ENCODE results near the gene TIMM29. TPM values are rescaled to one million over a fixed set of nuclear protein-coding genes. Genes with fewer than 3 reads are reported as not detected.

The TIMM29 gene
- polyA plus RNA-seq, 1 experiment, result 9.1 TPM

- CTCF ChIA-PET, result interaction anchor here (1.2 to 2.2 kb wide), 4 partner anchors 10 to 40 kb away, joined by 3 to 8 read pairs (median 5); partner anchors contain the start of gene SMARCA4
- TF ChIP-seq CTCF (IDR thresholded peaks at IDR 0.05; ENCODE audit: insufficient read depth, low read depth, low read length), result no peak
- Histone ChIP-seq H3K36me3 (ENCODE audit: control insufficient read depth, insufficient read depth, low read length) (no peaks in the 10 kb centered on the region), H3K4me3 (ENCODE audit: low read depth, low read length) (no peak overlapping the region), H3K27me3 (ENCODE audit: control insufficient read depth, insufficient read depth, low read length) (no peaks in the 10 kb centered on the region)
- no peak for DNase-seq (ENCODE audit: low read depth)
- POLR2A ChIA-PET, result interaction anchor here (0.5 to 1.1 kb wide), 3 partner anchors 10 to 115 kb away, joined by 4 to 10 read pairs (median 6); no protein-coding TSS in a partner anchor
These were observed 47.7 kb downstream of the TIMM29 start for GRCh38 chr19:10976131-10976892.

GRCh38 chr19:10977742-10978092, 49.1 kb downstream of the TIMM29 start:
- no peaks in the 10 kb centered on the region for H3K27me3 ChIP-seq (ENCODE audit: control insufficient read depth, insufficient read depth, low read length)
- no peak for TF ChIP-seq CTCF (IDR thresholded peaks at IDR 0.05; ENCODE audit: insufficient read depth, low read depth, low read length)
- H3K36me3 ChIP-seq (ENCODE audit: control insufficient read depth, insufficient read depth, low read length), result no peaks in the 10 kb centered on the region
- H3K4me3 ChIP-seq (ENCODE audit: low read depth, low read length), result no peak overlapping the region
- POLR2A ChIA-PET, result no interaction called here
- CTCF ChIA-PET, result no interaction called here
- no peak for DNase-seq (ENCODE audit: low read depth)

Other genes starting within 250 kb of the TIMM29 start
- gene QTRT1, start 227.4 kb upstream of the TIMM29 start, polyA plus RNA-seq (2011; rRNA removed), result 23.9 and 46.5 TPM in 2 replicates
- gene DNM2, start 210.7 kb upstream of the TIMM29 start, polyA plus RNA-seq (2011; rRNA removed), result 43.5 and 64.2 TPM in 2 replicates
- gene TMED1, start 92.6 kb upstream of the TIMM29 start, polyA plus RNA-seq (2011; rRNA removed), result 50.2 and 85.3 TPM in 2 replicates
- 0.20 and 0.26 TPM in 2 replicates for gene C19orf38, start 80.4 kb upstream of the TIMM29 start, polyA plus RNA-seq (2011; rRNA removed)
- 17.9 and 33.7 TPM in 2 replicates for gene CARM1, start 57.3 kb upstream of the TIMM29 start, polyA plus RNA-seq (2011; rRNA removed)
- 79.3 and 138 TPM in 2 replicates for gene YIPF2, start 172 bp upstream of the TIMM29 start, polyA plus RNA-seq (2011; rRNA removed)
- gene SMARCA4, start 32.2 kb downstream of the TIMM29 start, polyA plus RNA-seq (2011; rRNA removed), result 25.2 and 46.3 TPM in 2 replicates
- gene LDLR, start 160.7 kb downstream of the TIMM29 start, polyA plus RNA-seq (2011; rRNA removed), result 20.2 and 60.0 TPM in 2 replicates
- 17.9 and 18.9 TPM in 2 replicates for gene SPC24, start 227.0 kb downstream of the TIMM29 start, polyA plus RNA-seq (2011; rRNA removed)